ENCODE measurements around the gene CHRNB1. TPM values are rescaled to one million over a fixed set of nuclear protein-coding genes. Genes with fewer than 3 reads are reported as not detected.

Gene CHRNB1
- total and polyA plus RNA-seq, 2 of the 8 experiments (the other 6 are each of a cell fraction or from before 2014, with no cell fraction given): 14.1 to 28.2 TPM

GRCh38 chr17:7417056-7417655, 27.7 kb upstream of the CHRNB1 start:
- Histone ChIP-seq H2BK20ac (ENCODE audit: low read length) (no peak overlapping the region), H2AFZ (ENCODE audit: low read length) (no peak overlapping the region), H3K79me1 (ENCODE audit: low read depth, low read length) (no peaks in the 10 kb centered on the region), H3K4ac (replicated peaks; ENCODE audit: insufficient read length, low read depth, low read length) (no peak overlapping the region), H3K23me2 (ENCODE audit: low read depth, low read length) (peaks cover 2% of the 10 kb centered on the region; the same call in 1 of the 2 replicates), H2BK120ac (replicated peaks; ENCODE audit: low read depth, low read length) (no peak overlapping the region), H3K14ac (ENCODE audit: insufficient read length) (no peak overlapping the region), H4K8ac (ENCODE audit: extremely low read depth, insufficient read depth, low read length) (peak overlapping the region; percentile 60; the same call in 1 of the 2 replicates), H2BK12ac (ENCODE audit: low read depth, low read length) (no peak overlapping the region), H2BK15ac (ENCODE audit: low read length) (no peak overlapping the region), H3K18ac (ENCODE audit: extremely low read depth, low read length) (no peak overlapping the region), H3K9me3 (ENCODE audit: insufficient read depth in 2 of 2, low read depth in 1 of 2, low read length in 1 of 2) (no peaks in the 10 kb centered on the region), H3K4me2 (ENCODE audit: insufficient read depth in 1 of 2, low read depth in 2 of 2, low read length in 2 of 2) (no peak overlapping the region), H3K23ac (ENCODE audit: insufficient read length) (no peak overlapping the region), H3K36me3 (ENCODE audit: control insufficient read depth in 2 of 4, insufficient read depth in 4 of 4, low read length in 3 of 4) (peaks cover 0 to 25% (median 9%) of the 10 kb centered on the region in 4 experiments; a peak in 6 of 8 replicates), H4K91ac (replicated peaks; ENCODE audit: insufficient read length, low read length) (no peak overlapping the region), H3K27me3 (replicated peaks in 1 of 4; ENCODE audit: control insufficient read depth in 3 of 4, extremely low read depth in 1 of 4, insufficient read depth in 3 of 4, low read length in 3 of 4) (no peaks in the 10 kb centered on the region), H3K4me3 (ENCODE audit: extremely low read depth in 1 of 4, insufficient read depth in 2 of 4, low read depth in 3 of 4, low read length in 4 of 4) (no peak overlapping the region), H3K79me2 (ENCODE audit: control insufficient read depth in 1 of 2, insufficient read depth in 2 of 2, low read length in 2 of 2) (no peaks in the 10 kb centered on the region), H3K27ac (ENCODE audit: low read depth, low read length) (no peak overlapping the region), H3K4me1 (replicated peaks in 1 of 4; ENCODE audit: control insufficient read depth in 3 of 4, insufficient read depth in 4 of 4, low read length in 3 of 4) (peaks cover 0 to 15% (median 6%) of the 10 kb centered on the region in 4 experiments; a peak in 5 of 7 replicates), H3K9ac (replicated peaks in 1 of 4; ENCODE audit: extremely low read depth in 1 of 4, low read depth in 3 of 4, low read length in 3 of 4) (no peak overlapping the region), H2BK5ac (ENCODE audit: low read depth, low read length) (no peak overlapping the region), H4K5ac (ENCODE audit: insufficient read length, low read depth, low read length) (no peak overlapping the region), H3K56ac (replicated peaks; ENCODE audit: insufficient read length, low read depth, low read length) (no peak overlapping the region), H4K20me1 (replicated peaks in 1 of 2; ENCODE audit: control insufficient read depth in 1 of 2, insufficient read depth in 2 of 2, low read length in 2 of 2) (peaks cover 2 to 5% of the 10 kb centered on the region in 2 experiments), H2AK5ac (ENCODE audit: low read depth, low read length) (no peak overlapping the region)
- DNase-seq (ENCODE audit: low read depth in 1 of 2, low spot score in 2 of 2) (no peak), FAIRE-seq (no peak)
- ChIA-PET POLR2A (ENCODE audit: partially characterized antibody) (interaction anchor here (1.1 to 2.8 kb wide), 6 partner anchors 8 to 133 kb away, joined by 3 to 14 read pairs (median 4); partner anchors contain the start of genes NLGN2, SPEM2 and TMEM102), CTCF (ENCODE audit: partially characterized antibody) (interaction anchor here (1.0 to 1.4 kb wide), 2 partner anchors 38 to 144 kb away, joined by 3 to 5 read pairs; partner anchors contain the start of gene SENP3)
- WGBS, 2 experiments (ENCODE audit: extremely low coverage in 1 of 2, insufficient coverage in 1 of 2, insufficient read length in 1 of 2, insufficient replicate concordance in 2 of 2, low coverage in 1 of 2, low lambda C conversion rate in 2 of 2, missing lambda C conversion rate in 1 of 2): 93% methylated on average over 34 of the region's 54 CpGs; no CpG with 5 or more reads in 1 of the 2 experiments
- no peak for TF ChIP-seq CEBPB (IDR thresholded peaks at IDR 0.05; ENCODE audit: low read depth, low read length)
- no peak for TF ChIP-seq POLR2AphosphoS5 (IDR thresholded peaks at IDR 0.05; ENCODE audit: low read depth, low read length)
- no peak for TF ChIP-seq JUN (IDR thresholded peaks at IDR 0.05; ENCODE audit: low read depth, low read length)
- no peak for TF ChIP-seq RAD21 (IDR thresholded peaks at IDR 0.05 in 1 of 2, conservative IDR thresholded peaks at IDR 0.05 in 1 of 2; ENCODE audit: low read depth in 2 of 2, low read length in 2 of 2)
- no peak for TF ChIP-seq SRF (IDR thresholded peaks at IDR 0.05; ENCODE audit: low read depth, low read length)
- no peak for TF ChIP-seq POLR2A (IDR thresholded peaks at IDR 0.05; ENCODE audit: control extremely low read depth in 1 of 2, low read depth in 2 of 2, low read length in 2 of 2)
- no peak for TF ChIP-seq CBX5 (IDR thresholded peaks at IDR 0.05; ENCODE audit: low read depth, low read length)
- TF ChIP-seq RBBP5 (IDR thresholded peaks at IDR 0.05; ENCODE audit: borderline replicate concordance, low read depth, low read length): no peak
- no peak for TF ChIP-seq POU5F1 (IDR thresholded peaks at IDR 0.05; ENCODE audit: low read depth, low read length)
- no peak for TF ChIP-seq KDM5A (IDR thresholded peaks at IDR 0.05; ENCODE audit: low read length)
- no peak for TF ChIP-seq RFX5 (IDR thresholded peaks at IDR 0.05; ENCODE audit: borderline replicate concordance, low read depth, low read length)
- no peak for TF ChIP-seq NANOG (IDR thresholded peaks at IDR 0.05; ENCODE audit: insufficient read depth, low read depth, low read length, poor library complexity, severe bottlenecking)
- no peak for TF ChIP-seq MAX (IDR thresholded peaks at IDR 0.05)
- TF ChIP-seq CHD2 (IDR thresholded peaks at IDR 0.05; ENCODE audit: low read length): no peak
